ENCODE data around the gene MALAT1. TPM values are rescaled to one million over a fixed set of nuclear protein-coding genes. Genes with fewer than 3 reads are reported as not detected.

MALAT1 gene
- total and polyA plus RNA-seq, 2 of the 13 experiments (the other 11 are each of a cell fraction or from before 2014, with no cell fraction given) = 143 to 1,237 TPM

DNA sequence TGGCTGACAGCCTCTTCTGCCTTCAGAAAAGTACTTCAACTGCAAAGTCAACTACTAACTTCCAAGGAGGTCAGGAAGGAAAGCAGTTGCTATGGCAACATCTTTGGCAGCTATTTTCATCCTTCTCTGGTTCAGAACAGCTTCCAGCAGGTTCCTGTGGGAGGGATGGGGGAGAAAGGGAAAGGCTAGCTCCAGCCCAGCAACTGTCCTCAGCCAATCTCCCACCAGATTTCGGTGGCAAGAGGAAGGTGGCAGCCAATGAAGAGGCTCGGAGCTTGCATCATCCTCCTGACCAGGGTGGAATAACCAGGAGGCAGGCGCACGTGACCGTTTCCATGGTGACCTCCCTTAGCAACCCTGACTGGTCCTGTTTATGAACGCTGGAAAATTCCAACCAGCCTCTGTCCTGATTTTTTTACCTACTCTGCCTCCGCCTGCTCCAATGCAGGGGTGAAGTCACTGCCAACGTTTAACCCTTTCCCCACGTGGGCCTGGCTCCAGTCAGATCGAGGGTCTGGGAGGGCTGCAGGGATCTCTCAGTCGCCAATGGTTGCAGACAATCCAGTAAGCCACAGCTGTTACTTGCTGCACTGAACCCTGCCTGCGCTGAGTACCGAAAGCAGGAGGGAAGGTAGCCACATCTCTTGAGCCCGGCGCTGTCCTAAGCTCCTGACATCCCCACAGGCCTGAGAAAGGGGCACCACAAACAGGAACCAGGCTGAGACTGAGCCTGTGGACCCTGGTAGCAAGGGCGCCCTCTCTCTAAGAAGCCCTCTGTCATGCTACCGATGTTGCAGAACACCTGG is 11.2 kb upstream of the MALAT1 start (continued):
- TF ChIP-seq, protein P1, sequence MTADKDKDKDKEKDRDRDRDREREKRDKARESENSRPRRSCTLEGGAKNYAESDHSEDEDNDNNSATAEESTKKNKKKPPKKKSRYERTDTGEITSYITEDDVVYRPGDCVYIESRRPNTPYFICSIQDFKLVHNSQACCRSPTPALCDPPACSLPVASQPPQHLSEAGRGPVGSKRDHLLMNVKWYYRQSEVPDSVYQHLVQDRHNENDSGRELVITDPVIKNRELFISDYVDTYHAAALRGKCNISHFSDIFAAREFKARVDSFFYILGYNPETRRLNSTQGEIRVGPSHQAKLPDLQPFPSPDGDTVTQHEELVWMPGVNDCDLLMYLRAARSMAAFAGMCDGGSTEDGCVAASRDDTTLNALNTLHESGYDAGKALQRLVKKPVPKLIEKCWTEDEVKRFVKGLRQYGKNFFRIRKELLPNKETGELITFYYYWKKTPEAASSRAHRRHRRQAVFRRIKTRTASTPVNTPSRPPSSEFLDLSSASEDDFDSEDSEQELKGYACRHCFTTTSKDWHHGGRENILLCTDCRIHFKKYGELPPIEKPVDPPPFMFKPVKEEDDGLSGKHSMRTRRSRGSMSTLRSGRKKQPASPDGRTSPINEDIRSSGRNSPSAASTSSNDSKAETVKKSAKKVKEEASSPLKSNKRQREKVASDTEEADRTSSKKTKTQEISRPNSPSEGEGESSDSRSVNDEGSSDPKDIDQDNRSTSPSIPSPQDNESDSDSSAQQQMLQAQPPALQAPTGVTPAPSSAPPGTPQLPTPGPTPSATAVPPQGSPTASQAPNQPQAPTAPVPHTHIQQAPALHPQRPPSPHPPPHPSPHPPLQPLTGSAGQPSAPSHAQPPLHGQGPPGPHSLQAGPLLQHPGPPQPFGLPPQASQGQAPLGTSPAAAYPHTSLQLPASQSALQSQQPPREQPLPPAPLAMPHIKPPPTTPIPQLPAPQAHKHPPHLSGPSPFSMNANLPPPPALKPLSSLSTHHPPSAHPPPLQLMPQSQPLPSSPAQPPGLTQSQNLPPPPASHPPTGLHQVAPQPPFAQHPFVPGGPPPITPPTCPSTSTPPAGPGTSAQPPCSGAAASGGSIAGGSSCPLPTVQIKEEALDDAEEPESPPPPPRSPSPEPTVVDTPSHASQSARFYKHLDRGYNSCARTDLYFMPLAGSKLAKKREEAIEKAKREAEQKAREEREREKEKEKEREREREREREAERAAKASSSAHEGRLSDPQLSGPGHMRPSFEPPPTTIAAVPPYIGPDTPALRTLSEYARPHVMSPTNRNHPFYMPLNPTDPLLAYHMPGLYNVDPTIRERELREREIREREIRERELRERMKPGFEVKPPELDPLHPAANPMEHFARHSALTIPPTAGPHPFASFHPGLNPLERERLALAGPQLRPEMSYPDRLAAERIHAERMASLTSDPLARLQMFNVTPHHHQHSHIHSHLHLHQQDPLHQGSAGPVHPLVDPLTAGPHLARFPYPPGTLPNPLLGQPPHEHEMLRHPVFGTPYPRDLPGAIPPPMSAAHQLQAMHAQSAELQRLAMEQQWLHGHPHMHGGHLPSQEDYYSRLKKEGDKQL (CRISPR knock-in tag; IDR thresholded peaks at IDR 0.05; ENCODE audit: low read depth) = no peak
- TF ChIP-seq, protein P2, sequence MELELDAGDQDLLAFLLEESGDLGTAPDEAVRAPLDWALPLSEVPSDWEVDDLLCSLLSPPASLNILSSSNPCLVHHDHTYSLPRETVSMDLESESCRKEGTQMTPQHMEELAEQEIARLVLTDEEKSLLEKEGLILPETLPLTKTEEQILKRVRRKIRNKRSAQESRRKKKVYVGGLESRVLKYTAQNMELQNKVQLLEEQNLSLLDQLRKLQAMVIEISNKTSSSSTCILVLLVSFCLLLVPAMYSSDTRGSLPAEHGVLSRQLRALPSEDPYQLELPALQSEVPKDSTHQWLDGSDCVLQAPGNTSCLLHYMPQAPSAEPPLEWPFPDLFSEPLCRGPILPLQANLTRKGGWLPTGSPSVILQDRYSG (CRISPR knock-in tag; IDR thresholded peaks at IDR 0.05) = no peak
- TF ChIP-seq, protein P3, sequence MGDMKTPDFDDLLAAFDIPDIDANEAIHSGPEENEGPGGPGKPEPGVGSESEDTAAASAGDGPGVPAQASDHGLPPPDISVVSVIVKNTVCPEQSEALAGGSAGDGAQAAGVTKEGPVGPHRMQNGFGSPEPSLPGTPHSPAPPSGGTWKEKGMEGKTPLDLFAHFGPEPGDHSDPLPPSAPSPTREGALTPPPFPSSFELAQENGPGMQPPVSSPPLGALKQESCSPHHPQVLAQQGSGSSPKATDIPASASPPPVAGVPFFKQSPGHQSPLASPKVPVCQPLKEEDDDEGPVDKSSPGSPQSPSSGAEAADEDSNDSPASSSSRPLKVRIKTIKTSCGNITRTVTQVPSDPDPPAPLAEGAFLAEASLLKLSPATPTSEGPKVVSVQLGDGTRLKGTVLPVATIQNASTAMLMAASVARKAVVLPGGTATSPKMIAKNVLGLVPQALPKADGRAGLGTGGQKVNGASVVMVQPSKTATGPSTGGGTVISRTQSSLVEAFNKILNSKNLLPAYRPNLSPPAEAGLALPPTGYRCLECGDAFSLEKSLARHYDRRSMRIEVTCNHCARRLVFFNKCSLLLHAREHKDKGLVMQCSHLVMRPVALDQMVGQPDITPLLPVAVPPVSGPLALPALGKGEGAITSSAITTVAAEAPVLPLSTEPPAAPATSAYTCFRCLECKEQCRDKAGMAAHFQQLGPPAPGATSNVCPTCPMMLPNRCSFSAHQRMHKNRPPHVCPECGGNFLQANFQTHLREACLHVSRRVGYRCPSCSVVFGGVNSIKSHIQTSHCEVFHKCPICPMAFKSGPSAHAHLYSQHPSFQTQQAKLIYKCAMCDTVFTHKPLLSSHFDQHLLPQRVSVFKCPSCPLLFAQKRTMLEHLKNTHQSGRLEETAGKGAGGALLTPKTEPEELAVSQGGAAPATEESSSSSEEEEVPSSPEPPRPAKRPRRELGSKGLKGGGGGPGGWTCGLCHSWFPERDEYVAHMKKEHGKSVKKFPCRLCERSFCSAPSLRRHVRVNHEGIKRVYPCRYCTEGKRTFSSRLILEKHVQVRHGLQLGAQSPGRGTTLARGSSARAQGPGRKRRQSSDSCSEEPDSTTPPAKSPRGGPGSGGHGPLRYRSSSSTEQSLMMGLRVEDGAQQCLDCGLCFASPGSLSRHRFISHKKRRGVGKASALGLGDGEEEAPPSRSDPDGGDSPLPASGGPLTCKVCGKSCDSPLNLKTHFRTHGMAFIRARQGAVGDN (CRISPR knock-in tag; IDR thresholded peaks at IDR 0.05) = peak; percentile 91
- TF ChIP-seq ZNF572 (CRISPR knock-in tag; IDR thresholded peaks at IDR 0.05) = 0 out of 2 replicates have a peak, but pooled peaks have one; percentile 16
- TF ChIP-seq, protein P4, sequence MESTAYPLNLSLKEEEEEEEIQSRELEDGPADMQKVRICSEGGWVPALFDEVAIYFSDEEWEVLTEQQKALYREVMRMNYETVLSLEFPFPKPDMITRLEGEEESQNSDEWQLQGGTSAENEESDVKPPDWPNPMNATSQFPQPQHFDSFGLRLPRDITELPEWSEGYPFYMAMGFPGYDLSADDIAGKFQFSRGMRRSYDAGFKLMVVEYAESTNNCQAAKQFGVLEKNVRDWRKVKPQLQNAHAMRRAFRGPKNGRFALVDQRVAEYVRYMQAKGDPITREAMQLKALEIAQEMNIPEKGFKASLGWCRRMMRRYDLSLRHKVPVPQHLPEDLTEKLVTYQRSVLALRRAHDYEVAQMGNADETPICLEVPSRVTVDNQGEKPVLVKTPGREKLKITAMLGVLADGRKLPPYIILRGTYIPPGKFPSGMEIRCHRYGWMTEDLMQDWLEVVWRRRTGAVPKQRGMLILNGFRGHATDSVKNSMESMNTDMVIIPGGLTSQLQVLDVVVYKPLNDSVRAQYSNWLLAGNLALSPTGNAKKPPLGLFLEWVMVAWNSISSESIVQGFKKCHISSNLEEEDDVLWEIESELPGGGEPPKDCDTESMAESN (CRISPR knock-in tag; conservative IDR thresholded peaks at IDR 0.05) = no peak
- no peak for TF ChIP-seq ZNF460 (CRISPR knock-in tag; IDR thresholded peaks at IDR 0.05; ENCODE audit: borderline replicate concordance)
- TF ChIP-seq, protein P5, sequence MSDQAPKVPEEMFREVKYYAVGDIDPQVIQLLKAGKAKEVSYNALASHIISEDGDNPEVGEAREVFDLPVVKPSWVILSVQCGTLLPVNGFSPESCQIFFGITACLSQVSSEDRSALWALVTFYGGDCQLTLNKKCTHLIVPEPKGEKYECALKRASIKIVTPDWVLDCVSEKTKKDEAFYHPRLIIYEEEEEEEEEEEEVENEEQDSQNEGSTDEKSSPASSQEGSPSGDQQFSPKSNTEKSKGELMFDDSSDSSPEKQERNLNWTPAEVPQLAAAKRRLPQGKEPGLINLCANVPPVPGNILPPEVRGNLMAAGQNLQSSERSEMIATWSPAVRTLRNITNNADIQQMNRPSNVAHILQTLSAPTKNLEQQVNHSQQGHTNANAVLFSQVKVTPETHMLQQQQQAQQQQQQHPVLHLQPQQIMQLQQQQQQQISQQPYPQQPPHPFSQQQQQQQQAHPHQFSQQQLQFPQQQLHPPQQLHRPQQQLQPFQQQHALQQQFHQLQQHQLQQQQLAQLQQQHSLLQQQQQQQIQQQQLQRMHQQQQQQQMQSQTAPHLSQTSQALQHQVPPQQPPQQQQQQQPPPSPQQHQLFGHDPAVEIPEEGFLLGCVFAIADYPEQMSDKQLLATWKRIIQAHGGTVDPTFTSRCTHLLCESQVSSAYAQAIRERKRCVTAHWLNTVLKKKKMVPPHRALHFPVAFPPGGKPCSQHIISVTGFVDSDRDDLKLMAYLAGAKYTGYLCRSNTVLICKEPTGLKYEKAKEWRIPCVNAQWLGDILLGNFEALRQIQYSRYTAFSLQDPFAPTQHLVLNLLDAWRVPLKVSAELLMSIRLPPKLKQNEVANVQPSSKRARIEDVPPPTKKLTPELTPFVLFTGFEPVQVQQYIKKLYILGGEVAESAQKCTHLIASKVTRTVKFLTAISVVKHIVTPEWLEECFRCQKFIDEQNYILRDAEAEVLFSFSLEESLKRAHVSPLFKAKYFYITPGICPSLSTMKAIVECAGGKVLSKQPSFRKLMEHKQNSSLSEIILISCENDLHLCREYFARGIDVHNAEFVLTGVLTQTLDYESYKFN (CRISPR knock-in tag; conservative IDR thresholded peaks at IDR 0.05) = peak; percentile 71
- TF ChIP-seq SNAPC2 (CRISPR knock-in tag; IDR thresholded peaks at IDR 0.05) = no peak

Measured in HepG2 (cell line).